Measurements from ENCODE around the gene CHSY1. TPM values are rescaled to one million over a fixed set of nuclear protein-coding genes. Genes with fewer than 3 reads are reported as not detected.
A peak's percentile ranks its signal among the peaks of the same experiment; 100 is the strongest.

CHSY1 gene
- total and polyA plus RNA-seq, 2 experiments from 2014 or later, result 5.2 to 31.3 TPM

GRCh38 chr15:101277038-101277822, 25.4 kb upstream of the CHSY1 start, which contains the start of gene SELENOS:
Gene SELENOS (minus strand): TSS chr15:101277485. CDS start chr15:101277417, 68 bp downstream.
- Histone ChIP-seq H3K36me3 (ENCODE audit: low read depth) (peaks cover 50% of the 10 kb centered on the region), H3K9me2 (ENCODE audit: insufficient read depth) (no peaks in the 10 kb centered on the region), H3K9me3 (ENCODE audit: low read depth) (no peaks in the 10 kb centered on the region), H3K27me3 (replicated peaks; ENCODE audit: insufficient read depth) (no peaks in the 10 kb centered on the region), H3K4me3 (peak within 1 kb of the TSS; percentile 99), H2AFZ (peak within 1 kb of the TSS; percentile 82), H4K20me1 (ENCODE audit: insufficient read depth) (no peaks in the 10 kb centered on the region), H3K4me2 (ENCODE audit: unreplicated experiment) (peak within 1 kb of the TSS; percentile 99), H3K9ac (peak within 1 kb of the TSS; percentile 100), H3K79me2 (ENCODE audit: insufficient read depth) (peaks cover 43% of the 10 kb centered on the region), H3K4me1 (ENCODE audit: insufficient read depth) (peaks cover 13% of the 10 kb centered on the region; the same call in 1 of the 2 replicates), H3F3A (ENCODE audit: insufficient read depth) (peaks cover 56% of the 10 kb centered on the region), H3K27ac (peak within 1 kb of the TSS; percentile 98)
- in situ Hi-C loops (cut with MboI), result no loop called here
- DNase-seq, result peak; percentile 98
- WGBS, 2 experiments (ENCODE audit: low coverage in 1 of 2, low lambda C conversion rate in 2 of 2, missing lambda C conversion rate in 2 of 2), result 1% methylated on average over 74 to 80 of the region's 91 CpGs
- TF ChIP-seq EZH2 (IDR thresholded peaks at IDR 0.05; ENCODE audit: insufficient read depth, poor library complexity, severe bottlenecking) (no peak), EZH2phosphoT487 (IDR thresholded peaks at IDR 0.05; ENCODE audit: insufficient read depth, low read depth) (no peak)

- TF ChIP-seq EZH2 (IDR thresholded peaks at IDR 0.05; ENCODE audit: insufficient read depth, poor library complexity, severe bottlenecking) (no peak), EZH2phosphoT487 (IDR thresholded peaks at IDR 0.05; ENCODE audit: insufficient read depth, low read depth) (no peak)
- Histone ChIP-seq H3F3A (ENCODE audit: insufficient read depth) (peaks cover 57% of the 10 kb centered on the region), H3K79me2 (ENCODE audit: insufficient read depth) (peaks cover 43% of the 10 kb centered on the region), H3K4me3 (peak overlapping the region; percentile 99), H3K27me3 (replicated peaks; ENCODE audit: insufficient read depth) (no peaks in the 10 kb centered on the region), H3K4me1 (ENCODE audit: insufficient read depth) (peaks cover 13% of the 10 kb centered on the region; the same call in 1 of the 2 replicates), H3K9ac (peak overlapping the region; percentile 100), H3K9me2 (ENCODE audit: insufficient read depth) (no peaks in the 10 kb centered on the region), H3K9me3 (ENCODE audit: low read depth) (no peaks in the 10 kb centered on the region), H3K27ac (peak overlapping the region; percentile 98), H2AFZ (peak overlapping the region; percentile 43), H4K20me1 (ENCODE audit: insufficient read depth) (no peaks in the 10 kb centered on the region), H3K4me2 (ENCODE audit: unreplicated experiment) (peak overlapping the region; percentile 99), H3K36me3 (ENCODE audit: low read depth) (peaks cover 50% of the 10 kb centered on the region)
- WGBS, 2 experiments (ENCODE audit: low coverage in 1 of 2, low lambda C conversion rate in 2 of 2, missing lambda C conversion rate in 2 of 2), result 3 to 4% methylated on average over 14 of the region's 14 CpGs
- in situ Hi-C loops (cut with MboI), result no loop called here
- DNase-seq, result peak; percentile 82
Observed at GRCh38 chr15:101276501-101277037, 24.7 kb upstream of the CHSY1 start.

- no peak for TF ChIP-seq EZH2 (IDR thresholded peaks at IDR 0.05; ENCODE audit: insufficient read depth, poor library complexity, severe bottlenecking)
- no peak for TF ChIP-seq EZH2phosphoT487 (IDR thresholded peaks at IDR 0.05; ENCODE audit: insufficient read depth, low read depth)
- Histone ChIP-seq H3K9me2 (ENCODE audit: insufficient read depth) (no peaks in the 10 kb centered on the region), H3K4me2 (ENCODE audit: unreplicated experiment) (no peak overlapping the region), H3F3A (ENCODE audit: insufficient read depth) (peaks cover 69% of the 10 kb centered on the region), H2AFZ (no peak overlapping the region), H3K4me1 (ENCODE audit: insufficient read depth) (peaks cover 13% of the 10 kb centered on the region; the same call in 1 of the 2 replicates), H3K4me3 (no peak overlapping the region), H3K27me3 (replicated peaks; ENCODE audit: insufficient read depth) (no peaks in the 10 kb centered on the region), H4K20me1 (ENCODE audit: insufficient read depth) (no peaks in the 10 kb centered on the region), H3K36me3 (ENCODE audit: low read depth) (peaks cover 54% of the 10 kb centered on the region), H3K79me2 (ENCODE audit: insufficient read depth) (peaks cover 43% of the 10 kb centered on the region), H3K27ac (no peak overlapping the region), H3K9me3 (ENCODE audit: low read depth) (no peaks in the 10 kb centered on the region), H3K9ac (peak overlapping the region; percentile 100; the same call in 1 of the 2 replicates)
- 74 to 80% methylated on average over 5 of the region's 5 CpGs for WGBS, 2 experiments (ENCODE audit: low coverage in 1 of 2, low lambda C conversion rate in 2 of 2, missing lambda C conversion rate in 2 of 2)
- in situ Hi-C loops (cut with MboI), result no loop called here
- no peak for DNase-seq
Observed at GRCh38 chr15:101275018-101275417, 23.2 kb upstream of the CHSY1 start.

- Histone ChIP-seq H3K4me1 (ENCODE audit: insufficient read depth) (peaks cover 17% of the 10 kb centered on the region), H3K27ac (no peak overlapping the region), H3K79me2 (ENCODE audit: insufficient read depth) (peaks cover 43% of the 10 kb centered on the region), H3K27me3 (replicated peaks; ENCODE audit: insufficient read depth) (no peaks in the 10 kb centered on the region), H4K20me1 (ENCODE audit: insufficient read depth) (no peaks in the 10 kb centered on the region), H3K36me3 (ENCODE audit: low read depth) (peaks cover 48% of the 10 kb centered on the region), H3K4me3 (no peak overlapping the region), H3K9me2 (ENCODE audit: insufficient read depth) (no peaks in the 10 kb centered on the region), H3K9me3 (ENCODE audit: low read depth) (no peaks in the 10 kb centered on the region), H3K9ac (no peak overlapping the region), H2AFZ (no peak overlapping the region), H3K4me2 (ENCODE audit: unreplicated experiment) (no peak overlapping the region), H3F3A (ENCODE audit: insufficient read depth) (peaks cover 70% of the 10 kb centered on the region)
- in situ Hi-C loops (cut with MboI), result loop anchor here (25.0 kb wide), 1 partner anchor 361 kb away; the partner anchor contains the start of gene LRRK1
- DNase-seq, result no peak
- no peak for TF ChIP-seq EZH2phosphoT487 (IDR thresholded peaks at IDR 0.05; ENCODE audit: insufficient read depth, low read depth)
- TF ChIP-seq EZH2 (IDR thresholded peaks at IDR 0.05; ENCODE audit: insufficient read depth, poor library complexity, severe bottlenecking), result no peak
- WGBS, 2 experiments (ENCODE audit: low coverage in 1 of 2, low lambda C conversion rate in 2 of 2, missing lambda C conversion rate in 2 of 2), result 82 to 83% methylated on average over 5 of the region's 5 CpGs
Observed at GRCh38 chr15:101273534-101273933, 21.7 kb upstream of the CHSY1 start.

Measured in GM23248 (cell line).